CD8-positive, alpha-beta memory T cell (primary cell): ENCODE results near the gene FOXK1. TPM values are rescaled to one million over a fixed set of nuclear protein-coding genes. Genes with fewer than 3 reads are reported as not detected.
"Not testable (repeated sequence)": the region's sequence is repeated elsewhere in the genome, so short reads cannot be mapped to it uniquely, and the experiment has no call there.

Source experiments
- CTCF ChIA-PET: fragments of 350-600 bp; sonication (Branson Sonifier 250); formaldehyde crosslinking; loops from one replicate; lab custom pipeline; 2021; ENCODE audit warnings: antibody characterized with exemption; lab: Charles Lee
- POLR2A ChIA-PET: fragments of 350-600 bp; sonication (Branson Sonifier 250); formaldehyde crosslinking; loops from one replicate; lab custom pipeline; 2021; ENCODE audit warnings: antibody characterized with exemption; lab: Charles Lee
- DNase-seq, 5 donors: peaks; one replicate each; pipeline versions ENCODE4 v3.0.0 to v3.0.0-alpha.2; 2020 to 2022; ENCODE audit warnings: mixed read lengths in 1 of 5
- H3K27ac ChIP-seq: one replicate; pipeline ENCODE4 v1.7.0; 2013; ENCODE audit warnings: low read depth, mild to moderate bottlenecking, low read length, moderate library complexity
- H3K27me3 ChIP-seq: 2 replicates; pipeline ENCODE4 v1.7.0; 2013; ENCODE audit warnings: low read length, mild to moderate bottlenecking; ENCODE audit not compliant: insufficient read depth, poor library complexity, severe bottlenecking
- H3K36me3 ChIP-seq: 2 replicates; pipeline ENCODE4 v1.7.0; 2013; ENCODE audit warnings: mild to moderate bottlenecking, low read length, moderate library complexity; ENCODE audit not compliant: insufficient read depth
- H3K4me1 ChIP-seq: 2 replicates; pipeline ENCODE4 v1.7.0; 2013; ENCODE audit warnings: mild to moderate bottlenecking, low read length, moderate library complexity; ENCODE audit not compliant: insufficient read depth
- H3K4me3 ChIP-seq: 2 replicates; pipeline ENCODE4 v1.7.0; 2013; ENCODE audit warnings: mild to moderate bottlenecking, low read length
- H3K9me3 ChIP-seq: 2 replicates; pipeline ENCODE4 v1.7.0; 2013; ENCODE audit warnings: mild to moderate bottlenecking, low read length
- H3K27ac Mint-ChIP-seq, 8 donors: one replicate each; pipeline ENCODE4 v1.8.0; 2020 to 2021; ENCODE audit warnings: mixed read lengths in 8 of 8, mild to moderate bottlenecking in 6 of 8, inconsistent platforms in 3 of 8, moderate library complexity in 3 of 8
- H3K27me3 Mint-ChIP-seq, 2 donors: one replicate each; pipeline ENCODE4 v1.8.0; 2020 to 2021; ENCODE audit warnings: mixed read lengths in 2 of 2, mild to moderate bottlenecking in 1 of 2, moderate library complexity in 1 of 2
- H3K36me3 Mint-ChIP-seq, 3 donors: one replicate each; pipeline ENCODE4 v1.8.0; 2020 to 2021; ENCODE audit warnings: mixed read lengths in 3 of 3, inconsistent platforms in 1 of 3, mild to moderate bottlenecking in 1 of 3
- H3K4me1 Mint-ChIP-seq, 3 donors: one replicate each; pipeline ENCODE4 v1.8.0; 2020 to 2021; ENCODE audit warnings: mixed read lengths in 3 of 3, inconsistent platforms in 1 of 3, mild to moderate bottlenecking in 1 of 3
- H3K4me3 Mint-ChIP-seq, 7 donors: one replicate each; pipeline ENCODE4 v1.8.0; 2020 to 2021; ENCODE audit warnings: mixed read lengths in 7 of 7, mild to moderate bottlenecking in 6 of 7, moderate library complexity in 4 of 7, inconsistent platforms in 2 of 7
- H3K9me3 Mint-ChIP-seq, 5 donors: one replicate each; pipeline ENCODE4 v1.8.0; 2020 to 2022; ENCODE audit warnings: mixed read lengths in 5 of 5, mild to moderate bottlenecking in 3 of 5, moderate library complexity in 2 of 5, inconsistent platforms in 1 of 5
- polyA plus RNA-seq: library from polyadenylated mRNA; unstranded; fragments of 300-500 nt; fragmentation: Illumina TruSeq; gene quantifications from one replicate; pipeline ENCODE4 v1.2.3, GENCODE V29; 2021
- total RNA-seq, 2 experiments: library from RNA; stranded (reverse); gene quantifications; one replicate each; pipeline ENCODE4 v1.2.3, GENCODE V29; 2021

Gene FOXK1
- total and polyA plus RNA-seq, 3 experiments from 2014 or later: 4.5 to 38.4 (median 35.6) TPM

DNA sequence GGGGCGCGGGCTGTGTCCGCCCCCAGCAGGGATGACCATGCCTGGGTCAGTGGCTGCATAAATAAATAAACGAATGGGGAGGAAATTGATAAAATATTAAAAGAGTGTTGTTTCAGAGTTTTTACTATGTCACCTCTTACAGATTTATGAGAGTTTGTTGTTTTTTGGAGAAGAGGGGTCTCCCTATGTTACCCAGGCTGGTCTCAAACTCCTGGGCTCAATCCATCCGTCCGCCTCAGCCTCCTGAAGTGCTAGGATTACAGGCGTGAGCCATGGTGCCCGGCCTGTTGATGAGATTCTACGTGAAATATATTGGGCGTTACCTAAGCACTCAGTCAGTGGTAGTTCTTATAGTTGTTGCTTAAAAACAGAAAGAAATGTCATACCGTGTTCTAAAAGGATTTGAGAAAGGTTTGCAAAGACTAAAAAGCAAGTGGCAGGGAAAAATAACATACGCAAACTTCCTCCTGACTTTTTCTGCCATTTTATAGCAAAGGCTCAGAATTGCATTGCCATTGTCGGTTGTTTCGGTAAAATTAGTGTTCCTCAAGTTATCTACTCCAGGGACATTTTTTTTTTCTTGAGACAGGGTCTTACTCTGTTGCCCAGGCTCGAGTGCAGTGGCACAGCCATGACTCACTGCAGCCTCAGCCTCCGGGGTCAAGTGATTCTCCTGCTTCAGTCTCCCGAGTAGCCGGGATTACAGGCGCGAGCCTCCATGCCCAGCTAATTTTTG, 39.5 kb upstream of the FOXK1 start:
- CTCF ChIA-PET: interaction anchor here (0.6 to 3.6 kb wide), 6 partner anchors 37 to 149 kb away, joined by 3 to 42 read pairs (median 6); partner anchors contain the start of gene FOXK1
- peaks cover 7% of the 10 kb centered on the region for H3K4me1 ChIP-seq
- Mint-ChIP-seq H3K9me3 (no peaks in the 10 kb centered on the region), H3K27ac (peak overlapping the region; percentile 59 to 96 (median 94)), H3K27me3 (peaks cover 0 to 4% of the 10 kb centered on the region in 2 donors), H3K36me3 (peaks cover 0 to 3% (median 0%) of the 10 kb centered on the region in 3 donors), H3K4me3 (peak overlapping the region; percentile 76 to 92 (median 89)), H3K4me1 (peaks cover 12 to 18% (median 16%) of the 10 kb centered on the region in 3 donors)
- peak overlapping the region; percentile 81 for H3K27ac ChIP-seq
- H3K27me3 ChIP-seq: no peaks in the 10 kb centered on the region
- H3K36me3 ChIP-seq: no peaks in the 10 kb centered on the region
- no peak for DNase-seq
- H3K9me3 ChIP-seq: no peaks in the 10 kb centered on the region
- POLR2A ChIA-PET: interaction anchor here (1.0 to 2.0 kb wide), 7 partner anchors 37 to 133 kb away, joined by 3 to 58 read pairs (median 5); partner anchors contain the start of genes AP5Z1 and FOXK1
- H3K4me3 ChIP-seq: peak overlapping the region; percentile 54

DNA sequence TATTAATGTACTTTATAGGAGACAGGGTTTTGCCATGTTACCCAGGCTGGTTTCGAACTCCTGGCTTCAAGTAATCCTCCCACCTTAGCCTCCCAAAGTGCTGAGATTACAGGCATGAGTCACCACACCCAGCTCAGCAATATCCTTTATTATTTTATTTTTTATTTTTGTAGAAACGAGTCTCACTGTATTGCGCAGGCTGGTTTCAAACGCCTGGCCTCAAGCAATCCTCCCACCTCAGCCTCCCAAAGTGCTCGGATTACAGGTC, 39.0 kb upstream of the FOXK1 start:
- peak overlapping the region in 4 of 7 donors; percentile 76 to 89 (median 84) for H3K4me3 Mint-ChIP-seq
- H3K36me3 ChIP-seq, H3K4me3 ChIP-seq, POLR2A ChIA-PET, H3K27me3 ChIP-seq, DNase-seq, H3K9me3 Mint-ChIP-seq, H3K9me3 ChIP-seq, H3K4me1 ChIP-seq, H3K27ac ChIP-seq, H3K27me3 Mint-ChIP-seq, H3K36me3 Mint-ChIP-seq: not testable (repeated sequence)
- H3K4me1 Mint-ChIP-seq: peaks cover 12 to 18% (median 16%) of the 10 kb centered on the region in 3 donors
- peak overlapping the region in 2 of 8 donors; percentile 95 to 96 for H3K27ac Mint-ChIP-seq
- CTCF ChIA-PET: interaction anchor here (0.9 to 3.6 kb wide), 3 partner anchors 37 to 42 kb away, joined by 3 to 42 read pairs (median 3); partner anchors contain the start of gene FOXK1

DNA sequence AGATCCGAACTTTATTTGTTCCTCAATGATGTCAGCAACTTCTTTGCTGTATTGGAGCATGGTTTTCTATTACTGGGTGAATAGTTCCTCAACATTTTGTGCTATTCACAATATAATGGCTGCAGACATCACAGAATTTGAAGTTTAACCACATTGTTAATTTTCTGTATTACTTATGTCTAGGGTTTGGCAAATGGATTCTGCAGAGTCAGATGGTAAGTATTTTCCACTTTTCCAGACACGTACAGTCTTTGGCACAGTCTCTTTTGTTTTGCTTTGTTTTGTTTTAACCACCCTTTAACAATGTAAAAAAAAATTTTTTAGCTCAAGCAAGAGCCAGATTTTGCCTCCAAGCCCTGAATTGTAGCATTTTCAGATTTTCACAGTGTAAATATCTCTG, 36.8 kb upstream of the FOXK1 start:
- Mint-ChIP-seq H3K4me1 (peaks cover 7 to 11% (median 9%) of the 10 kb centered on the region in 3 donors), H3K9me3 (peaks cover 0 to 2% (median 0%) of the 10 kb centered on the region in 5 donors), H3K27ac (peak overlapping the region in 1 of 8 donors; percentile 67), H3K4me3 (no peak overlapping the region), H3K36me3 (peaks cover 0 to 3% (median 0%) of the 10 kb centered on the region in 3 donors), H3K27me3 (peaks cover 0 to 3% of the 10 kb centered on the region in 2 donors)
- Histone ChIP-seq H3K4me1 (peaks cover 7% of the 10 kb centered on the region), H3K27me3 (no peaks in the 10 kb centered on the region), H3K4me3 (no peak overlapping the region), H3K36me3 (no peaks in the 10 kb centered on the region), H3K27ac (no peak overlapping the region), H3K9me3 (no peaks in the 10 kb centered on the region)
- ChIA-PET POLR2A (no interaction called here), CTCF (interaction anchor here (1.1 kb wide), 1 partner anchor 79 kb away, joined by 4 read pairs; no protein-coding TSS in a partner anchor)
- no peak for DNase-seq

DNA sequence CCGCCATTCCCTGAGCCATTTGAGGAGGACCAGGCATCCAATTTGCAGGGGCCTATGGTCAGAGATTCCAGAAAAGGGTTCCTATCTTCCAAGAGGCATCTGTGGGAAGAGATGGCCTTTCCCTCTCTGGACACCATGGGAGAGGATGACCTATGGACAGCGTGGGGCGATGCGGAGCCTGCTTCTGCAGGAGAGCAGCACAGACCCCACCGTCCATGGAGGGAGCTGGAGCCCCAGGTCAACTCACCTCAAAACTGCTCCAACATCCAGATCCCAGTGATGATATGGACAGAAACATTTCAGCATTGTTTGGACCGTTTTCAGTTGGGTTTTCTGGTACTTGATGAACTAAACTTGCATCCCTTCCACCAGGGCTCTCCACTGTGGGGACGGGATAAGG, 34.0 kb upstream of the FOXK1 start:
- POLR2A ChIA-PET: no interaction called here

DNA sequence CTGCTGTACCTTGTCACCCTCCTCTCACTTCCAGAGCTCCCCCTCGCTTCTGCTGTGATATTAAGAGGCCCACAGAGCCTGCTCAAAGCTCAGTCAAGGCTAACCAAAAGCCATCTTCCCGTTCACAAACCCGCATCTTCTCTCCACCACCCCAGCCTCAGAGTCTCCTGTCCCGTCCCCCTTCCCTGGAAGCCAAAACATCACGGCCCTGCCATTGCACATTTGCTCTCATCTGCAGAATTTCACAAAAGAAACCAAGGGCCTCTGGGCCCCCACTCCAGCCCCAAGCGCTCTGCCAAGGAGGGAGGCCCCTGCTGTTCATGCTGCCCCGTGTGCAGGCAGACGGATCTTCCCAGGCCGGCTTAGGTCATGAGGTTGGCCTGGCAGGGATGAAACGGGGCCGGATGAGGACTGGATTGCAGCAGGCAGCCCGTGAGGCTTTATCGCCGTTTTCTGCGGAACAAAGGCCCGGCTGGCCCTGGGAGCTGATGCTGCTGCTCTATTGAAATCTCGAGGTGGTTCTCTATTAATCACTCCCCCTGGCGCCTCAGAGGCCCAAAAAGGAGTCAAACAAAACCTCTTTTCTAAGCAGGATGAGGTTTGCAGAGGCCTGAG, 31.6 kb upstream of the FOXK1 start:
- ChIA-PET CTCF (no interaction called here), POLR2A (no interaction called here)
- Mint-ChIP-seq H3K9me3 (peaks cover 0 to 2% (median 0%) of the 10 kb centered on the region in 5 donors), H3K27me3 (no peaks in the 10 kb centered on the region), H3K27ac (no peak overlapping the region), H3K4me3 (no peak overlapping the region), H3K4me1 (no peaks in the 10 kb centered on the region), H3K36me3 (no peaks in the 10 kb centered on the region)
- DNase-seq: no peak
- Histone ChIP-seq H3K27me3 (no peaks in the 10 kb centered on the region), H3K36me3 (no peaks in the 10 kb centered on the region), H3K27ac (no peak overlapping the region), H3K4me1 (no peaks in the 10 kb centered on the region), H3K4me3 (no peak overlapping the region), H3K9me3 (no peaks in the 10 kb centered on the region)

More for the DNA sequence above, 34.0 kb upstream of the FOXK1 start:
- no peaks in the 10 kb centered on the region for H3K27me3 ChIP-seq
- no peaks in the 10 kb centered on the region for H3K36me3 Mint-ChIP-seq
- H3K9me3 ChIP-seq: no peaks in the 10 kb centered on the region
- CTCF ChIA-PET: interaction anchor here (0.9 kb wide), 1 partner anchor 35 kb away, joined by 4 read pairs; no protein-coding TSS in a partner anchor
- H3K4me3 ChIP-seq: no peak overlapping the region
- no peaks in the 10 kb centered on the region for H3K27me3 Mint-ChIP-seq
- H3K9me3 Mint-ChIP-seq: peaks cover 0 to 2% (median 0%) of the 10 kb centered on the region in 5 donors
- H3K4me1 ChIP-seq: no peaks in the 10 kb centered on the region
- DNase-seq: no peak
- no peak overlapping the region for H3K27ac Mint-ChIP-seq
- no peak overlapping the region for H3K4me3 Mint-ChIP-seq
- no peaks in the 10 kb centered on the region for H3K4me1 Mint-ChIP-seq
- H3K27ac ChIP-seq: no peak overlapping the region
- H3K36me3 ChIP-seq: no peaks in the 10 kb centered on the region

DNA sequence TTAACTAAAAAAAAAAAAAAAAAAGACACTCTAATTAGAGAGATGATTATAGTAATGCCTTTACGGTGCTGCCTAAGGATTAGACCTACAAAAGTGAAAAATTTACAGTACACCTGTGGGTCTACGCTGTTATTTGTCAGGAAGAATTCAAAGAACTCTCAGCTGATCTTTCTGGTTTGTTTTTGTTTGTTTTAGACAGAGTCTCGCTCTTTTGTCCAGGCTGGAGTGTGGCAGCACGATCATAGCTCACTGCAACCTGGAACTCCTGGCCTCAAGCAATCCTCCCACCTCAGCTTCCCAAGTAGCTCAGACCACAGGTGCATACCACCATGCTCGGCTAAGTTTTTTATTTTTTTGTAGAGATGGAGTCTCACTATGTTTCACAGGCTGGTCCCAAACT, 28.3 kb upstream of the FOXK1 start:
- Mint-ChIP-seq H3K27ac (no peak overlapping the region), H3K4me3 (no peak overlapping the region), H3K9me3 (peaks cover 0 to 18% (median 7%) of the 10 kb centered on the region in 5 donors), H3K36me3 (peaks cover 0 to 9% (median 0%) of the 10 kb centered on the region in 3 donors), H3K27me3 (peaks cover 5 to 10% of the 10 kb centered on the region in 2 donors), H3K4me1 (no peaks in the 10 kb centered on the region)
- no peak for DNase-seq
- ChIA-PET POLR2A (no interaction called here), CTCF (no interaction called here)
- Histone ChIP-seq H3K27me3 (no peaks in the 10 kb centered on the region), H3K4me3 (no peak overlapping the region), H3K4me1 (no peaks in the 10 kb centered on the region), H3K27ac (no peak overlapping the region), H3K36me3 (no peaks in the 10 kb centered on the region), H3K9me3 (no peaks in the 10 kb centered on the region)

DNA sequence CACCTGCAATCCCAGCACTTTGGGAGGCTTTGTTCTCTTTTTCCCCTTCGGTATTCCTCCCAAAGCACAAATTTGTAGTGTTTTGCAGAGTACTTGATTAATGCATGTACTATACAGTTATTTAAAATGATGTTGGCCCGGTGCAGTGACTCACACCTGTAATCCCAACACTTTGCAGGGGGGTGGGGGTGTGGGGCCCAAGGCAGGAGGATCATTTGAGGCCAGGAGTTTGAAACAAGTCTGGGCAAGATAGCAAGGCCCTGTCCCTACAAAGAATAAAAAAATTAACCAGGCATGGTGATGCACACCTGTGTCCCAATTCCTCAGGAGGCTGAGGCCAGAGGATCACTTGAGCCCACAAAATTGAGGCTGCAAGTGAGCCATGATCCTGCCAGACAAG, 26.8 kb upstream of the FOXK1 start:
- peaks cover 0 to 17% (median 3%) of the 10 kb centered on the region in 3 donors for H3K36me3 Mint-ChIP-seq
- POLR2A ChIA-PET: no interaction called here
- no peaks in the 10 kb centered on the region for H3K9me3 ChIP-seq

DNA sequence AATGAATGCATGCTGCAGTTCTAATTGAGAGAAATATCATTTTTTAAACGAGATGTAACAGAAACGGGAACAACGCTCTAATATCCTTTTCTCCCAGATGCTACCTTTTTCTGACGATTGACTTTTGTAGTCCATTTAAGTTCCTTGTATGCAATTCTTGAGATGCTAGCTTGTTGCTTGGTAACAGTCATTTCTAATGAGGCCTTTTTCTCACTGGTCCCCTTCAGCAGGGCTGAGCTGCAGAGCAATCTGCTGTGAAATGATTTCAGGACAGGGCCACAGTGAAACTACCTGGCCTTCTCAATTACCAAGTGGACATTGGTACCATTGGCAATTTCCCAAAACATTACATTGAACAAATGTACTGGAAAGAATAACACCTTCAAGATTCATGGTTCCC, 26.2 kb upstream of the FOXK1 start:
- Histone ChIP-seq H3K27ac (no peak overlapping the region), H3K4me1 (no peaks in the 10 kb centered on the region), H3K4me3 (no peak overlapping the region), H3K9me3 (no peaks in the 10 kb centered on the region), H3K27me3 (no peaks in the 10 kb centered on the region), H3K36me3 (no peaks in the 10 kb centered on the region)
- DNase-seq: no peak
- Mint-ChIP-seq H3K4me3 (no peak overlapping the region), H3K27me3 (peaks cover 8 to 10% of the 10 kb centered on the region in 2 donors), H3K27ac (no peak overlapping the region), H3K4me1 (no peaks in the 10 kb centered on the region), H3K36me3 (peaks cover 0 to 17% (median 3%) of the 10 kb centered on the region in 3 donors), H3K9me3 (peaks cover 6 to 27% (median 24%) of the 10 kb centered on the region in 5 donors)
- CTCF ChIA-PET: no interaction called here
- POLR2A ChIA-PET: no interaction called here

More for the DNA sequence above, 26.8 kb upstream of the FOXK1 start:
- CTCF ChIA-PET: no interaction called here
- Histone ChIP-seq H3K27me3 (no peaks in the 10 kb centered on the region), H3K36me3 (no peaks in the 10 kb centered on the region), H3K27ac (no peak overlapping the region), H3K4me1 (no peaks in the 10 kb centered on the region), H3K4me3 (no peak overlapping the region)
- Mint-ChIP-seq H3K27ac (no peak overlapping the region), H3K4me3 (no peak overlapping the region), H3K9me3 (peaks cover 6 to 24% (median 20%) of the 10 kb centered on the region in 5 donors), H3K4me1 (no peaks in the 10 kb centered on the region), H3K27me3 (peaks cover 8 to 10% of the 10 kb centered on the region in 2 donors)
- no peak for DNase-seq
